RWPE2 (cell line): Measurements from ENCODE around the gene CCDC158.
A peak's percentile ranks its signal among the peaks of the same experiment; 100 is the strongest.

ENCODE experiments used
- ATAC-seq: fragments of 200-7000 bp; cut with Tn5 transposase; 3 replicates; pipeline ENCODE4 v1.9.1; 2021; ENCODE audit warnings: low read depth
- DNase-seq: peaks from one replicate; pipeline ENCODE4 v3.0.0-alpha.2; 2020; ENCODE audit warnings: low spot score
- H3K27ac ChIP-seq: fragments of 450-650 bp; 2 replicates; pipeline ENCODE4 v1.5.1; 2017; ENCODE audit warnings: mild to moderate bottlenecking; ENCODE audit not compliant: poor library complexity, severe bottlenecking
- H3K27me3 ChIP-seq: fragments of 250-450 bp; sonication (Bioruptor Pico); 2 replicates; pipeline ENCODE4 v1.5.1; 2021; ENCODE audit warnings: mild to moderate bottlenecking, moderate library complexity; ENCODE audit not compliant: insufficient read depth, poor library complexity, severe bottlenecking
- H3K36me3 ChIP-seq: fragments of 250-450 bp; sonication (Bioruptor Pico); 2 replicates; pipeline ENCODE4 v1.5.1; 2020; ENCODE audit warnings: low read depth, mild to moderate bottlenecking, moderate library complexity
- H3K4me1 ChIP-seq: fragments of 250-450 bp; sonication (Bioruptor Pico); 2 replicates; pipeline ENCODE4 v1.5.1; 2021; ENCODE audit warnings: mild to moderate bottlenecking, moderate library complexity; ENCODE audit not compliant: insufficient read depth, poor library complexity, severe bottlenecking
- H3K4me3 ChIP-seq: fragments of 250-450 bp; sonication (Bioruptor Pico); 2 replicates; pipeline ENCODE4 v1.5.1; 2021; ENCODE audit warnings: mild to moderate bottlenecking, moderate library complexity; ENCODE audit not compliant: severe bottlenecking
- H3K9me3 ChIP-seq: fragments of 250-450 bp; sonication (Bioruptor Pico); 2 replicates; pipeline ENCODE4 v1.5.1; 2021; ENCODE audit warnings: mild to moderate bottlenecking, moderate library complexity; ENCODE audit not compliant: severe bottlenecking
- TF ChIP-seq, protein P1 (sequence below): fragments of 450-650 bp; IDR thresholded peaks from one replicate; pipeline ENCODE4 v1.5.1; 2017; ENCODE audit warnings: mild to moderate bottlenecking, moderate library complexity; ENCODE audit not compliant: poor library complexity, severe bottlenecking

Gene CCDC158

GRCh38 chr4:76388160-76388908, 32.6 kb downstream of the CCDC158 start:
- DNase-seq (peak; percentile 88), ATAC-seq (peak; percentile 99)
- TF ChIP-seq, protein P1, sequence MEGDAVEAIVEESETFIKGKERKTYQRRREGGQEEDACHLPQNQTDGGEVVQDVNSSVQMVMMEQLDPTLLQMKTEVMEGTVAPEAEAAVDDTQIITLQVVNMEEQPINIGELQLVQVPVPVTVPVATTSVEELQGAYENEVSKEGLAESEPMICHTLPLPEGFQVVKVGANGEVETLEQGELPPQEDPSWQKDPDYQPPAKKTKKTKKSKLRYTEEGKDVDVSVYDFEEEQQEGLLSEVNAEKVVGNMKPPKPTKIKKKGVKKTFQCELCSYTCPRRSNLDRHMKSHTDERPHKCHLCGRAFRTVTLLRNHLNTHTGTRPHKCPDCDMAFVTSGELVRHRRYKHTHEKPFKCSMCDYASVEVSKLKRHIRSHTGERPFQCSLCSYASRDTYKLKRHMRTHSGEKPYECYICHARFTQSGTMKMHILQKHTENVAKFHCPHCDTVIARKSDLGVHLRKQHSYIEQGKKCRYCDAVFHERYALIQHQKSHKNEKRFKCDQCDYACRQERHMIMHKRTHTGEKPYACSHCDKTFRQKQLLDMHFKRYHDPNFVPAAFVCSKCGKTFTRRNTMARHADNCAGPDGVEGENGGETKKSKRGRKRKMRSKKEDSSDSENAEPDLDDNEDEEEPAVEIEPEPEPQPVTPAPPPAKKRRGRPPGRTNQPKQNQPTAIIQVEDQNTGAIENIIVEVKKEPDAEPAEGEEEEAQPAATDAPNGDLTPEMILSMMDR = no peak
- Histone ChIP-seq H3K4me3 (no peak overlapping the region), H3K27ac (peak overlapping the region; percentile 41), H3K36me3 (no peaks in the 10 kb centered on the region), H3K9me3 (peaks cover 5% of the 10 kb centered on the region), H3K27me3 (no peaks in the 10 kb centered on the region), H3K4me1 (peaks cover 13% of the 10 kb centered on the region)

GRCh38 chr4:76386566-76387305, 34.2 kb downstream of the CCDC158 start:
- Histone ChIP-seq H3K27ac (no peak overlapping the region), H3K4me1 (peaks cover 13% of the 10 kb centered on the region), H3K27me3 (no peaks in the 10 kb centered on the region), H3K36me3 (no peaks in the 10 kb centered on the region), H3K9me3 (peaks cover 3% of the 10 kb centered on the region), H3K4me3 (no peak overlapping the region)
- TF ChIP-seq, protein P1 = no peak
- DNase-seq = no peak
- no peak for ATAC-seq

DNA sequence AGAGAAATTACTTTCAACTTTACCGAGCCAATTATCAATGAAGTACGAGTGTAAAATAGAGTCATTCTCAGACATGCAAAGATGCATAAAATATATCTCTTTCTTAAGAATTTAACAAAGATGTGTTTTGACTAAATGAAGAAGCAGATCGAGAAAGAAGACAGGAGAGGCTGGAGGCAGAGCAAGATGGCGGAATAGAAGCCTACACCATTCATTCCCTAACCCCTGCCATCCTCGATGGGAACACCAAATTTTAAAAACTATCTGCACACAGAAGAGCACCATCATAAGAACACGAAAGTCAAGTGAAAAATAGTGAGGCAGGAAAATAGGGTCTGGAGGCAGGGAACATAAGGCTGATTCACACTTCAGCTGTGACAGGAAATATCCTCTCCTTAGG, 35.0 kb downstream of the CCDC158 start:
- no peaks in the 10 kb centered on the region for H3K27me3 ChIP-seq
- ATAC-seq = no peak
- no peak for DNase-seq
- peaks cover 13% of the 10 kb centered on the region for H3K4me1 ChIP-seq
- no peak overlapping the region for H3K4me3 ChIP-seq
- H3K36me3 ChIP-seq = no peaks in the 10 kb centered on the region
- H3K27ac ChIP-seq = no peak overlapping the region
- H3K9me3 ChIP-seq = peaks cover 3% of the 10 kb centered on the region
- TF ChIP-seq, protein P1 = no peak

- Histone ChIP-seq H3K4me3 (no peak overlapping the region), H3K27me3 (no peaks in the 10 kb centered on the region), H3K27ac (no peak overlapping the region), H3K36me3 (no peaks in the 10 kb centered on the region), H3K9me3 (no peaks in the 10 kb centered on the region), H3K4me1 (peaks cover 13% of the 10 kb centered on the region)
- TF ChIP-seq, protein P1 = no peak
- ATAC-seq (no peak), DNase-seq (no peak)
Measured at GRCh38 chr4:76384052-76384451, 36.9 kb downstream of the CCDC158 start.

GRCh38 chr4:76383001-76383400, 37.9 kb downstream of the CCDC158 start:
- no peaks in the 10 kb centered on the region for H3K27me3 ChIP-seq
- H3K9me3 ChIP-seq = no peaks in the 10 kb centered on the region
- DNase-seq (no peak), ATAC-seq (no peak)
- H3K27ac ChIP-seq = no peak overlapping the region
- H3K36me3 ChIP-seq = no peaks in the 10 kb centered on the region
- H3K4me1 ChIP-seq = peaks cover 3% of the 10 kb centered on the region
- TF ChIP-seq, protein P1 = no peak
- no peak overlapping the region for H3K4me3 ChIP-seq
